Testis (tissue), 2 donors: ENCODE results near the gene AIRE.

Source experiments
- POLR2A ChIP-seq: fragments of 450-650 bp; IDR thresholded peaks from one replicate; pipeline ENCODE4 v1.6.1; 2017; ENCODE audit warnings: antibody characterized with exemption, mild to moderate bottlenecking, moderate library complexity
- TF ChIP-seq, protein P1 (sequence below), 3 experiments: fragments of 450-650 bp in 2 of 3; fragments of 200-600 bp in 1 of 3; sonication (generic) in 1 of 3; IDR thresholded peaks; one replicate each; pipeline ENCODE4 v1.5.1; 2016 to 2019; ENCODE audit warnings: antibody characterized with exemption in 3 of 3, mild to moderate bottlenecking in 2 of 3, moderate library complexity in 1 of 3

DNA sequence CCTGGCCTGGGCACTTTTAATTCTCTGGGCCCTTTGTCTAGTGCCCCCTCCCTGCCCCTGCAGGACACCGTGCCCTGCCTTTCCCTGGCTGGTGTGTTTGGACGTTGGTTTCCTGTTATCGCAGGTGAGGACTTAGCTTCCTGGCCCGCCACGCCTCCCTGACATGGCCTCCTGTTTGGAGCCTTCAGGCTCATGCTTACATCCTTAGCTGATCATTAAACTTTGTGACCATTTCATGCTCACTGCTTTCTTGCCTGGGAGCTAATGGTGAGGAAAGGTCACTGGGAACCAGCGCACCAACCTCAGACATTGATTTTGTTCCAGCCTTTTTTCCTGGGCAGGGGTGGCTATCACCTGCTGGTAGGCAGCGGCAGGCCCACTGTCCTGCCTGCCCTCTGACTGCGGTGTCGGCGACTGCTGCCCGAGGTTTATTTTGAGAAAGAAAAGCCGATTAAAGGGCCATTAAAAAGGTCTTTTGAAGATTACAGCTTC lies 17.9 kb downstream of the AIRE start:
- TF ChIP-seq, protein P1, sequence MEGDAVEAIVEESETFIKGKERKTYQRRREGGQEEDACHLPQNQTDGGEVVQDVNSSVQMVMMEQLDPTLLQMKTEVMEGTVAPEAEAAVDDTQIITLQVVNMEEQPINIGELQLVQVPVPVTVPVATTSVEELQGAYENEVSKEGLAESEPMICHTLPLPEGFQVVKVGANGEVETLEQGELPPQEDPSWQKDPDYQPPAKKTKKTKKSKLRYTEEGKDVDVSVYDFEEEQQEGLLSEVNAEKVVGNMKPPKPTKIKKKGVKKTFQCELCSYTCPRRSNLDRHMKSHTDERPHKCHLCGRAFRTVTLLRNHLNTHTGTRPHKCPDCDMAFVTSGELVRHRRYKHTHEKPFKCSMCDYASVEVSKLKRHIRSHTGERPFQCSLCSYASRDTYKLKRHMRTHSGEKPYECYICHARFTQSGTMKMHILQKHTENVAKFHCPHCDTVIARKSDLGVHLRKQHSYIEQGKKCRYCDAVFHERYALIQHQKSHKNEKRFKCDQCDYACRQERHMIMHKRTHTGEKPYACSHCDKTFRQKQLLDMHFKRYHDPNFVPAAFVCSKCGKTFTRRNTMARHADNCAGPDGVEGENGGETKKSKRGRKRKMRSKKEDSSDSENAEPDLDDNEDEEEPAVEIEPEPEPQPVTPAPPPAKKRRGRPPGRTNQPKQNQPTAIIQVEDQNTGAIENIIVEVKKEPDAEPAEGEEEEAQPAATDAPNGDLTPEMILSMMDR (IDR thresholded peaks at IDR 0.05): no peak
- TF ChIP-seq POLR2A: no peak
